ENCODE measurements around the gene NR6A1. TPM values are rescaled to one million over a fixed set of nuclear protein-coding genes. Genes with fewer than 3 reads are reported as not detected.
A peak's percentile ranks its signal among the peaks of the same experiment; 100 is the strongest.

Gene NR6A1
- total and polyA plus RNA-seq, 2 of the 13 experiments (the other 11 are each of a cell fraction or from before 2014, with no cell fraction given), result 28.1 to 31.5 TPM

DNA sequence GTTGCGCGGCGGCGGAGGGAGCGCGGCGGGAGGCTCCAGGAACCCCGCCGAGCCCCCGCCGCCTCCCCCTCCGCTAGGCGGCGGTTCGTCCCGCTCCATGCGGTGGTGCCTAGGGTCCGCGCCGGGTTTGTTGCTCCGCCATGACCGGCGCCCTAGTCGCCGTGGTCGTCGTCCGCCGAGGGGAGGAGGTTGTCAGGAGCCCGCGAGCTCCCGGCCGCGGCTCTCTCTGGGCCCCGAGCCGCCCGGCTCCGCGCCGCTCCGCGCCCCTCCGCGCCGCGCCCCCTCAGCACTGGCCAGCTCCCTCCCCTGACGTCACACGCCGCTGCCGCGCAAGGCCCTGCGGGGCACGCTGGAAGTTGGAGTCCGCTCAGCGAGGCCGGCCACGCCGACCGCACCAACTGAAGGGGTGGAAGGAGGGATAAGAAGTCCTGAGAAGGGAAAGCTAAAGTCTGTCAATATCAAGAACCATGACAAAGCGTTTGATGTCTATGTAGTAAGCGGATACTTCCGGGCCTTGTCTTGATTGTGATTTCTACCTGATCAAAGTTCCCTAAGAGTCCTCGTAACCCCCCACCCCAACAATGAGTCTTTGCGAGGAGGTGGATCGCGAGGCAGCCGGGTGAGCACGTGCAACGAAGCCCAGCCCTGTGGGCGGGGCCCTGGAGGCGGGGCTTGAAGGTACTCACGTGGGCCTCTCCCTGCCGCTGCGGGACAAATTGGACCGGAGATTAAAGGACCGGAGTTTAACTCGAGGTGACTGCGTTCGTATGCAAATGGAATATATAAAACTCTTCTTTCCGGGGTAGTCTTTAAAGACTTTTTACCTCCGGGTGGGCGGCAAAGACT, at the start of gene NR6A1 (continued):
- TF ChIP-seq, protein P1, sequence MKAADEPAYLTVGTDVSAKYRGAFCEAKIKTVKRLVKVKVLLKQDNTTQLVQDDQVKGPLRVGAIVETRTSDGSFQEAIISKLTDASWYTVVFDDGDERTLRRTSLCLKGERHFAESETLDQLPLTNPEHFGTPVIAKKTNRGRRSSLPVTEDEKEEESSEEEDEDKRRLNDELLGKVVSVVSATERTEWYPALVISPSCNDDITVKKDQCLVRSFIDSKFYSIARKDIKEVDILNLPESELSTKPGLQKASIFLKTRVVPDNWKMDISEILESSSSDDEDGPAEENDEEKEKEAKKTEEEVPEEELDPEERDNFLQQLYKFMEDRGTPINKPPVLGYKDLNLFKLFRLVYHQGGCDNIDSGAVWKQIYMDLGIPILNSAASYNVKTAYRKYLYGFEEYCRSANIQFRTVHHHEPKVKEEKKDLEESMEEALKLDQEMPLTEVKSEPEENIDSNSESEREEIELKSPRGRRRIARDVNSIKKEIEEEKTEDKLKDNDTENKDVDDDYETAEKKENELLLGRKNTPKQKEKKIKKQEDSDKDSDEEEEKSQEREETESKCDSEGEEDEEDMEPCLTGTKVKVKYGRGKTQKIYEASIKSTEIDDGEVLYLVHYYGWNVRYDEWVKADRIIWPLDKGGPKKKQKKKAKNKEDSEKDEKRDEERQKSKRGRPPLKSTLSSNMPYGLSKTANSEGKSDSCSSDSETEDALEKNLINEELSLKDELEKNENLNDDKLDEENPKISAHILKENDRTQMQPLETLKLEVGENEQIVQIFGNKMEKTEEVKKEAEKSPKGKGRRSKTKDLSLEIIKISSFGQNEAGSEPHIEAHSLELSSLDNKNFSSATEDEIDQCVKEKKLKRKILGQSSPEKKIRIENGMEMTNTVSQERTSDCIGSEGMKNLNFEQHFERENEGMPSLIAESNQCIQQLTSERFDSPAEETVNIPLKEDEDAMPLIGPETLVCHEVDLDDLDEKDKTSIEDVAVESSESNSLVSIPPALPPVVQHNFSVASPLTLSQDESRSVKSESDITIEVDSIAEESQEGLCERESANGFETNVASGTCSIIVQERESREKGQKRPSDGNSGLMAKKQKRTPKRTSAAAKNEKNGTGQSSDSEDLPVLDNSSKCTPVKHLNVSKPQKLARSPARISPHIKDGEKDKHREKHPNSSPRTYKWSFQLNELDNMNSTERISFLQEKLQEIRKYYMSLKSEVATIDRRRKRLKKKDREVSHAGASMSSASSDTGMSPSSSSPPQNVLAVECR (CRISPR knock-in tag; IDR thresholded peaks at IDR 0.05; ENCODE audit: borderline replicate concordance), result peak; percentile 90
- TF ChIP-seq DPF2 (CRISPR knock-in tag; IDR thresholded peaks at IDR 0.05; ENCODE audit: borderline replicate concordance, low read depth) (no peak), ZBTB1 (CRISPR knock-in tag; IDR thresholded peaks at IDR 0.05; ENCODE audit: borderline replicate concordance) (no peak), ZSCAN30 (CRISPR knock-in tag; IDR thresholded peaks at IDR 0.05) (no peak), ZNF225 (CRISPR knock-in tag; IDR thresholded peaks at IDR 0.05) (no peak; the same call in 1 of the 2 replicates), PLRG1 (conservative IDR thresholded peaks at IDR 0.05) (no peak), HDAC1 (CRISPR knock-in tag; IDR thresholded peaks at IDR 0.05) (peak; percentile 83), NR2C2 (CRISPR knock-in tag; IDR thresholded peaks at IDR 0.05; ENCODE audit: borderline replicate concordance) (peak; percentile 66; the same call in 1 of the 2 replicates), ZNF460 (CRISPR knock-in tag; IDR thresholded peaks at IDR 0.05; ENCODE audit: borderline replicate concordance) (no peak), ZNF24 (IDR thresholded peaks at IDR 0.05) (no peak), ZMAT3 (CRISPR knock-in tag; conservative IDR thresholded peaks at IDR 0.05) (no peak), TMF1 (CRISPR knock-in tag; IDR thresholded peaks at IDR 0.05; ENCODE audit: low read depth) (peak; percentile 28; the same call in 1 of the 2 replicates), ZNF263 (CRISPR knock-in tag; IDR thresholded peaks at IDR 0.05) (peak; percentile 61; the same call in 1 of the 2 replicates), SP5 (CRISPR knock-in tag; IDR thresholded peaks at IDR 0.05; ENCODE audit: borderline replicate concordance, low read depth) (peak; percentile 76; the same call in 1 of the 2 replicates)
- TF ChIP-seq, protein P2, sequence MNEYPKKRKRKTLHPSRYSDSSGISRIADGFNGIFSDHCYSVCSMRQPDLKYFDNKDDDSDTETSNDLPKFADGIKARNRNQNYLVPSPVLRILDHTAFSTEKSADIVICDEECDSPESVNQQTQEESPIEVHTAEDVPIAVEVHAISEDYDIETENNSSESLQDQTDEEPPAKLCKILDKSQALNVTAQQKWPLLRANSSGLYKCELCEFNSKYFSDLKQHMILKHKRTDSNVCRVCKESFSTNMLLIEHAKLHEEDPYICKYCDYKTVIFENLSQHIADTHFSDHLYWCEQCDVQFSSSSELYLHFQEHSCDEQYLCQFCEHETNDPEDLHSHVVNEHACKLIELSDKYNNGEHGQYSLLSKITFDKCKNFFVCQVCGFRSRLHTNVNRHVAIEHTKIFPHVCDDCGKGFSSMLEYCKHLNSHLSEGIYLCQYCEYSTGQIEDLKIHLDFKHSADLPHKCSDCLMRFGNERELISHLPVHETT (CRISPR knock-in tag; conservative IDR thresholded peaks at IDR 0.05), result no peak
- TF ChIP-seq, protein P3, sequence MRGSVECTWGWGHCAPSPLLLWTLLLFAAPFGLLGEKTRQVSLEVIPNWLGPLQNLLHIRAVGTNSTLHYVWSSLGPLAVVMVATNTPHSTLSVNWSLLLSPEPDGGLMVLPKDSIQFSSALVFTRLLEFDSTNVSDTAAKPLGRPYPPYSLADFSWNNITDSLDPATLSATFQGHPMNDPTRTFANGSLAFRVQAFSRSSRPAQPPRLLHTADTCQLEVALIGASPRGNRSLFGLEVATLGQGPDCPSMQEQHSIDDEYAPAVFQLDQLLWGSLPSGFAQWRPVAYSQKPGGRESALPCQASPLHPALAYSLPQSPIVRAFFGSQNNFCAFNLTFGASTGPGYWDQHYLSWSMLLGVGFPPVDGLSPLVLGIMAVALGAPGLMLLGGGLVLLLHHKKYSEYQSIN (CRISPR knock-in tag; IDR thresholded peaks at IDR 0.05; ENCODE audit: borderline replicate concordance), result no peak
- TF ChIP-seq, protein P4, sequence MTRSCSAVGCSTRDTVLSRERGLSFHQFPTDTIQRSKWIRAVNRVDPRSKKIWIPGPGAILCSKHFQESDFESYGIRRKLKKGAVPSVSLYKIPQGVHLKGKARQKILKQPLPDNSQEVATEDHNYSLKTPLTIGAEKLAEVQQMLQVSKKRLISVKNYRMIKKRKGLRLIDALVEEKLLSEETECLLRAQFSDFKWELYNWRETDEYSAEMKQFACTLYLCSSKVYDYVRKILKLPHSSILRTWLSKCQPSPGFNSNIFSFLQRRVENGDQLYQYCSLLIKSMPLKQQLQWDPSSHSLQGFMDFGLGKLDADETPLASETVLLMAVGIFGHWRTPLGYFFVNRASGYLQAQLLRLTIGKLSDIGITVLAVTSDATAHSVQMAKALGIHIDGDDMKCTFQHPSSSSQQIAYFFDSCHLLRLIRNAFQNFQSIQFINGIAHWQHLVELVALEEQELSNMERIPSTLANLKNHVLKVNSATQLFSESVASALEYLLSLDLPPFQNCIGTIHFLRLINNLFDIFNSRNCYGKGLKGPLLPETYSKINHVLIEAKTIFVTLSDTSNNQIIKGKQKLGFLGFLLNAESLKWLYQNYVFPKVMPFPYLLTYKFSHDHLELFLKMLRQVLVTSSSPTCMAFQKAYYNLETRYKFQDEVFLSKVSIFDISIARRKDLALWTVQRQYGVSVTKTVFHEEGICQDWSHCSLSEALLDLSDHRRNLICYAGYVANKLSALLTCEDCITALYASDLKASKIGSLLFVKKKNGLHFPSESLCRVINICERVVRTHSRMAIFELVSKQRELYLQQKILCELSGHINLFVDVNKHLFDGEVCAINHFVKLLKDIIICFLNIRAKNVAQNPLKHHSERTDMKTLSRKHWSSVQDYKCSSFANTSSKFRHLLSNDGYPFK (CRISPR knock-in tag; IDR thresholded peaks at IDR 0.05; ENCODE audit: borderline replicate concordance), result no peak; the same call in 1 of the 2 replicates
